ENCODE data around the gene CCNK. TPM values are rescaled to one million over a fixed set of nuclear protein-coding genes. Genes with fewer than 3 reads are reported as not detected.
A peak's percentile ranks its signal among the peaks of the same experiment; 100 is the strongest.

The CCNK gene
- total and polyA plus RNA-seq, 8 donors: 43.2 to 52.5 (median 45.9) TPM

- H3K9me3 ChIP-seq: no peaks in the 10 kb centered on the region
- peaks cover 0 to 16% of the 10 kb centered on the region in 2 donors for H3K36me3 ChIP-seq
- intact Hi-C loops (cut with DNase I): no loop called here
- ATAC-seq (no peak), DNase-seq (no peak)
- H3K4me3 ChIP-seq: no peak overlapping the region
- H3K27me3 ChIP-seq: no peaks in the 10 kb centered on the region
- H3K27ac ChIP-seq: no peak overlapping the region
- TF ChIP-seq, protein P1, sequence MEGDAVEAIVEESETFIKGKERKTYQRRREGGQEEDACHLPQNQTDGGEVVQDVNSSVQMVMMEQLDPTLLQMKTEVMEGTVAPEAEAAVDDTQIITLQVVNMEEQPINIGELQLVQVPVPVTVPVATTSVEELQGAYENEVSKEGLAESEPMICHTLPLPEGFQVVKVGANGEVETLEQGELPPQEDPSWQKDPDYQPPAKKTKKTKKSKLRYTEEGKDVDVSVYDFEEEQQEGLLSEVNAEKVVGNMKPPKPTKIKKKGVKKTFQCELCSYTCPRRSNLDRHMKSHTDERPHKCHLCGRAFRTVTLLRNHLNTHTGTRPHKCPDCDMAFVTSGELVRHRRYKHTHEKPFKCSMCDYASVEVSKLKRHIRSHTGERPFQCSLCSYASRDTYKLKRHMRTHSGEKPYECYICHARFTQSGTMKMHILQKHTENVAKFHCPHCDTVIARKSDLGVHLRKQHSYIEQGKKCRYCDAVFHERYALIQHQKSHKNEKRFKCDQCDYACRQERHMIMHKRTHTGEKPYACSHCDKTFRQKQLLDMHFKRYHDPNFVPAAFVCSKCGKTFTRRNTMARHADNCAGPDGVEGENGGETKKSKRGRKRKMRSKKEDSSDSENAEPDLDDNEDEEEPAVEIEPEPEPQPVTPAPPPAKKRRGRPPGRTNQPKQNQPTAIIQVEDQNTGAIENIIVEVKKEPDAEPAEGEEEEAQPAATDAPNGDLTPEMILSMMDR (IDR thresholded peaks at IDR 0.05): no peak
- H3K4me1 ChIP-seq: peaks cover 10 to 29% of the 10 kb centered on the region in 2 donors
These were observed 12.2 kb upstream of the CCNK start for GRCh38 chr14:99468836-99469592.

- intact Hi-C loops (cut with DNase I): no loop called here
- no peaks in the 10 kb centered on the region for H3K9me3 ChIP-seq
- DNase-seq (no peak), ATAC-seq (no peak)
- H3K4me1 ChIP-seq: peaks cover 10 to 48% of the 10 kb centered on the region in 2 donors
- H3K27me3 ChIP-seq: no peaks in the 10 kb centered on the region
- no peaks in the 10 kb centered on the region for H3K36me3 ChIP-seq
- TF ChIP-seq, protein P1 (IDR thresholded peaks at IDR 0.05): no peak
- H3K4me3 ChIP-seq: no peak overlapping the region
- no peak overlapping the region for H3K27ac ChIP-seq
These were observed 9.5 kb upstream of the CCNK start for GRCh38 chr14:99471731-99472130.

- Histone ChIP-seq H3K36me3 (no peaks in the 10 kb centered on the region), H3K27me3 (no peaks in the 10 kb centered on the region), H3K4me1 (peaks cover under 1 to 48% of the 10 kb centered on the region in 2 donors), H3K4me3 (no peak overlapping the region), H3K27ac (no peak overlapping the region), H3K9me3 (no peaks in the 10 kb centered on the region)
- intact Hi-C loops (cut with DNase I): no loop called here
- DNase-seq: no peak
- TF ChIP-seq, protein P1 (IDR thresholded peaks at IDR 0.05): no peak
- no peak for ATAC-seq
These were observed 8.3 kb upstream of the CCNK start for GRCh38 chr14:99472937-99473336.

- intact Hi-C loops (cut with DNase I): no loop called here
These were observed 7.8 kb upstream of the CCNK start for GRCh38 chr14:99473458-99473857.

DNA sequence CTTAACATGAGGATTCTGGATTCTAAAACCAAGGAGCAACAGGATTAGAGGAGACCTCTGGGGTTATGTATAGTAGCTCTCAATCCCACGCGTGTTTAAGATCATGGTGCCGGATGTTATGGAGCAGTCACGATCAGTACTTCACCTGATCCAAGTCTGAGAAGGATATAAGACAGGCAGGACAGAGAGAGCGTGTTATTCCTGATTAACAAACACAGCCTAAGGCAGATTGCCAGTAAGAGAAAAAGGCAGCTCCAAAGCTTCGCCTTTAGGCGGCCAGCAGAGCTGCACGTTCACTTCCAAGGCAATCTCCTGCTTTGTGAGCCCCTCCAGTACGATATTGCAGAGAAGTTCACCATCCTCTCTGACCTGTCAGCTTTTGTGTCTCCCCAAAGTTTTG, 6.0 kb upstream of the CCNK start:
- DNase-seq (peak in 1 of 4 donors; percentile 23), ATAC-seq (peak; percentile 49)
- TF ChIP-seq, protein P1 (IDR thresholded peaks at IDR 0.05): no peak

More at GRCh38 chr14:99473458-99473857, 7.8 kb upstream of the CCNK start:
- no peak for DNase-seq
- TF ChIP-seq, protein P1 (IDR thresholded peaks at IDR 0.05): no peak
- Histone ChIP-seq H3K9me3 (no peaks in the 10 kb centered on the region), H3K4me3 (no peak overlapping the region), H3K36me3 (no peaks in the 10 kb centered on the region), H3K27me3 (no peaks in the 10 kb centered on the region), H3K27ac (no peak overlapping the region), H3K4me1 (peaks cover 0 to 48% of the 10 kb centered on the region in 2 donors)
- ATAC-seq: no peak

More for the DNA sequence above, 6.0 kb upstream of the CCNK start:
- H3K27me3 ChIP-seq: no peaks in the 10 kb centered on the region
- H3K27ac ChIP-seq: no peak overlapping the region
- no peaks in the 10 kb centered on the region for H3K36me3 ChIP-seq
- no peaks in the 10 kb centered on the region for H3K9me3 ChIP-seq
- H3K4me1 ChIP-seq: peaks cover 8 to 55% of the 10 kb centered on the region in 2 donors
- no peak overlapping the region for H3K4me3 ChIP-seq
- intact Hi-C loops (cut with DNase I): no loop called here
